Loucy (cell line): ENCODE measurements around the gene RABGAP1.

Experiments used
- H2AFZ ChIP-seq: fragments of 200-600 bp; sonication (generic); 2 replicates; pipeline ENCODE4 v1.6.0; 2016; ENCODE audit warnings: antibody characterized with exemption, mild to moderate bottlenecking, low read length, moderate library complexity
- H3F3A ChIP-seq: fragments of 200-600 bp; 2 replicates; pipeline ENCODE4 v1.6.0; 2016; ENCODE audit warnings: antibody characterized with exemption, low read depth, mild to moderate bottlenecking
- H3K27me3 ChIP-seq: fragments of 200-600 bp; sonication (generic); 2 replicates; pipeline ENCODE4 v1.6.1; 2014; ENCODE audit warnings: low read length, mild to moderate bottlenecking; ENCODE audit not compliant: insufficient read depth, poor library complexity, severe bottlenecking
- H3K36me3 ChIP-seq: fragments of 200-600 bp; sonication (generic); 2 replicates; pipeline ENCODE4 v1.6.1; 2016; ENCODE audit warnings: low read length; ENCODE audit not compliant: insufficient read depth
- H3K4me1 ChIP-seq: fragments of 200-600 bp; sonication (generic); 2 replicates; pipeline ENCODE4 v1.5.1; 2014; ENCODE audit warnings: low read length, mild to moderate bottlenecking; ENCODE audit not compliant: insufficient read depth, poor library complexity, severe bottlenecking
- H3K4me2 ChIP-seq: fragments of 200-600 bp; sonication (generic); 2 replicates; pipeline ENCODE4 v1.6.0; 2014; ENCODE audit warnings: antibody characterized with exemption, low read length, low read depth, mild to moderate bottlenecking; ENCODE audit not compliant: poor library complexity, severe bottlenecking
- H3K4me3 ChIP-seq: fragments of 200-600 bp; sonication (generic); 2 replicates; pipeline ENCODE4 v1.5.1; 2014; ENCODE audit warnings: low read length, mild to moderate bottlenecking, mixed read lengths; ENCODE audit not compliant: poor library complexity, severe bottlenecking
- H3K79me2 ChIP-seq: fragments of 200-600 bp; sonication (generic); 2 replicates; pipeline ENCODE4 v1.6.1; 2014; ENCODE audit warnings: low read length; ENCODE audit not compliant: insufficient read depth
- H3K9ac ChIP-seq: fragments of 200-600 bp; sonication (generic); 2 replicates; pipeline ENCODE4 v1.6.0; 2014; ENCODE audit warnings: mild to moderate bottlenecking, low read depth, low read length, moderate library complexity; ENCODE audit not compliant: poor library complexity, severe bottlenecking
- H3K9me2 ChIP-seq: fragments of 200-600 bp; sonication (generic); replicated peaks from 2 replicates; pipeline ENCODE4 v1.6.1; 2016; ENCODE audit warnings: low read depth, low read length, mixed read lengths
- H3K9me3 ChIP-seq: fragments of 200-600 bp; sonication (generic); 2 replicates; pipeline ENCODE4 v1.6.1; 2014; ENCODE audit warnings: mild to moderate bottlenecking, antibody characterized with exemption, low read length, low read depth; ENCODE audit not compliant: insufficient read depth
- H4K20me1 ChIP-seq: fragments of 200-600 bp; sonication (generic); 2 replicates; pipeline ENCODE4 v1.6.0; 2014; ENCODE audit warnings: antibody characterized with exemption, low read length, mild to moderate bottlenecking; ENCODE audit not compliant: insufficient read depth, poor library complexity, severe bottlenecking
- EZH2phosphoT487 ChIP-seq: fragments of 200-600 bp; IDR thresholded peaks from 2 replicates; pipeline ENCODE4 v1.6.1; 2018; ENCODE audit warnings: antibody characterized with exemption, mild to moderate bottlenecking, moderate library complexity, borderline replicate concordance
- TF ChIP-seq, protein P1 (sequence below): fragments of 200-600 bp; sonication (generic); conservative IDR thresholded peaks from 2 replicates; pipeline ENCODE4 v1.5.1; 2014; ENCODE audit warnings: mild to moderate bottlenecking, antibody characterized with exemption, low read length

The RABGAP1 gene

GRCh38 chr9:123028973-123029372 lies 88.2 kb downstream of the RABGAP1 start:
- peak overlapping the region; percentile 67 for H3K9ac ChIP-seq
- no peak for TF ChIP-seq EZH2phosphoT487
- TF ChIP-seq, protein P1, sequence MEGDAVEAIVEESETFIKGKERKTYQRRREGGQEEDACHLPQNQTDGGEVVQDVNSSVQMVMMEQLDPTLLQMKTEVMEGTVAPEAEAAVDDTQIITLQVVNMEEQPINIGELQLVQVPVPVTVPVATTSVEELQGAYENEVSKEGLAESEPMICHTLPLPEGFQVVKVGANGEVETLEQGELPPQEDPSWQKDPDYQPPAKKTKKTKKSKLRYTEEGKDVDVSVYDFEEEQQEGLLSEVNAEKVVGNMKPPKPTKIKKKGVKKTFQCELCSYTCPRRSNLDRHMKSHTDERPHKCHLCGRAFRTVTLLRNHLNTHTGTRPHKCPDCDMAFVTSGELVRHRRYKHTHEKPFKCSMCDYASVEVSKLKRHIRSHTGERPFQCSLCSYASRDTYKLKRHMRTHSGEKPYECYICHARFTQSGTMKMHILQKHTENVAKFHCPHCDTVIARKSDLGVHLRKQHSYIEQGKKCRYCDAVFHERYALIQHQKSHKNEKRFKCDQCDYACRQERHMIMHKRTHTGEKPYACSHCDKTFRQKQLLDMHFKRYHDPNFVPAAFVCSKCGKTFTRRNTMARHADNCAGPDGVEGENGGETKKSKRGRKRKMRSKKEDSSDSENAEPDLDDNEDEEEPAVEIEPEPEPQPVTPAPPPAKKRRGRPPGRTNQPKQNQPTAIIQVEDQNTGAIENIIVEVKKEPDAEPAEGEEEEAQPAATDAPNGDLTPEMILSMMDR: no peak
- H3K9me2 ChIP-seq: no peaks in the 10 kb centered on the region
- H3K36me3 ChIP-seq: no peaks in the 10 kb centered on the region
- no peak overlapping the region for H2AFZ ChIP-seq
- H3K4me3 ChIP-seq: no peak overlapping the region
- H3K4me1 ChIP-seq: peaks cover 80% of the 10 kb centered on the region
- no peaks in the 10 kb centered on the region for H4K20me1 ChIP-seq
- no peaks in the 10 kb centered on the region for H3K9me3 ChIP-seq
- H3K4me2 ChIP-seq: peak overlapping the region; percentile 62
- no peaks in the 10 kb centered on the region for H3K27me3 ChIP-seq
- peaks cover 10% of the 10 kb centered on the region; the same call in 1 of the 2 replicates for H3F3A ChIP-seq
- H3K79me2 ChIP-seq: no peaks in the 10 kb centered on the region

GRCh38 chr9:123031963-123032362 lies 91.1 kb downstream of the RABGAP1 start:
- peaks cover 10% of the 10 kb centered on the region; the same call in 1 of the 2 replicates for H3F3A ChIP-seq
- H3K4me3 ChIP-seq: no peak overlapping the region
- peak overlapping the region; percentile 45 for H3K9ac ChIP-seq
- no peaks in the 10 kb centered on the region for H3K79me2 ChIP-seq
- H3K4me1 ChIP-seq: peaks cover 70% of the 10 kb centered on the region
- H3K27me3 ChIP-seq: no peaks in the 10 kb centered on the region
- H3K9me3 ChIP-seq: no peaks in the 10 kb centered on the region
- no peak overlapping the region for H2AFZ ChIP-seq
- TF ChIP-seq, protein P1: no peak
- no peak for TF ChIP-seq EZH2phosphoT487
- H3K4me2 ChIP-seq: peak overlapping the region; percentile 6
- H3K36me3 ChIP-seq: no peaks in the 10 kb centered on the region
- no peaks in the 10 kb centered on the region for H3K9me2 ChIP-seq
- H4K20me1 ChIP-seq: no peaks in the 10 kb centered on the region

- H3K79me2 ChIP-seq: no peaks in the 10 kb centered on the region
- no peaks in the 10 kb centered on the region for H3K36me3 ChIP-seq
- H3K4me3 ChIP-seq: peak within 1 kb of the TSS; percentile 2
- H3K9me2 ChIP-seq: no peaks in the 10 kb centered on the region
- H3K27me3 ChIP-seq: no peaks in the 10 kb centered on the region
- no peak within 1 kb of the TSS for H2AFZ ChIP-seq
- peaks cover 2% of the 10 kb centered on the region; the same call in 1 of the 2 replicates for H3F3A ChIP-seq
- H3K9ac ChIP-seq: peak within 1 kb of the TSS; percentile 45
- peak within 1 kb of the TSS; percentile 42 for H3K4me2 ChIP-seq
- H3K9me3 ChIP-seq: no peaks in the 10 kb centered on the region
- H3K4me1 ChIP-seq: peaks cover 65% of the 10 kb centered on the region
- no peaks in the 10 kb centered on the region for H4K20me1 ChIP-seq
- no peak for TF ChIP-seq EZH2phosphoT487
- TF ChIP-seq, protein P1: no peak
Measured at GRCh38 chr9:123033352-123033751, 92.5 kb downstream of the RABGAP1 start, which contains the start of gene GPR21. GPR21 (plus strand) TSS chr9:123033667; CDS start chr9:123034567, 900 bp downstream.
